H9 (cell line): Measurements from ENCODE around the gene IFT122. TPM values are rescaled to one million over a fixed set of nuclear protein-coding genes. Genes with fewer than 3 reads are reported as not detected.

Experiments used
- DNase-seq: peaks from one replicate; pipeline ENCODE4 v3.0.0-alpha.2; 2017
- H2AFZ ChIP-seq: one replicate; pipeline ENCODE4 v1.6.1; 2013; ENCODE audit warnings: mild to moderate bottlenecking, low read length, control low read depth, moderate library complexity
- H2AK5ac ChIP-seq: 2 replicates; pipeline ENCODE4 v1.6.1; 2013; ENCODE audit warnings: low read length, control low read depth, mixed read lengths; ENCODE audit not compliant: insufficient read length
- H2BK120ac ChIP-seq: one replicate; pipeline ENCODE4 v1.6.1; 2013; ENCODE audit warnings: low read depth, mild to moderate bottlenecking, low read length, control low read depth, inconsistent platforms; ENCODE audit not compliant: poor library complexity, severe bottlenecking
- H2BK12ac ChIP-seq: 2 replicates; pipeline ENCODE4 v1.6.1; 2013; ENCODE audit warnings: low read length, control low read depth, mixed read lengths, low read depth; ENCODE audit not compliant: insufficient read length
- H2BK15ac ChIP-seq: 2 replicates; pipeline ENCODE4 v1.6.1; 2013; ENCODE audit warnings: low read depth, low read length, control low read depth
- H2BK20ac ChIP-seq: one replicate; pipeline ENCODE4 v1.6.1; 2013; ENCODE audit warnings: low read depth, mild to moderate bottlenecking, low read length, control low read depth, inconsistent platforms; ENCODE audit not compliant: poor library complexity, severe bottlenecking
- H2BK5ac ChIP-seq: 2 replicates; pipeline ENCODE4 v1.6.1; 2013; ENCODE audit warnings: low read length, control low read depth, mixed read lengths; ENCODE audit not compliant: insufficient read length
- H3K14ac ChIP-seq: 2 replicates; pipeline ENCODE4 v1.6.1; 2013; ENCODE audit warnings: low read length, control low read depth; ENCODE audit not compliant: insufficient read depth
- H3K18ac ChIP-seq: 2 replicates; pipeline ENCODE4 v1.6.1; 2013; ENCODE audit warnings: low read depth, mild to moderate bottlenecking, mixed read lengths, low read length, control low read depth; ENCODE audit not compliant: insufficient read length
- H3K23ac ChIP-seq: 2 replicates; pipeline ENCODE4 v1.6.1; 2013; ENCODE audit warnings: low read length, control low read depth, mixed read lengths, low read depth; ENCODE audit not compliant: insufficient read length
- H3K23me2 ChIP-seq: 2 replicates; pipeline ENCODE4 v1.6.1; 2013; ENCODE audit warnings: low read depth, mild to moderate bottlenecking, mixed read lengths, low read length, control low read depth; ENCODE audit not compliant: insufficient read length, poor library complexity, severe bottlenecking
- H3K27ac ChIP-seq: 2 replicates; pipeline ENCODE4 v1.5.1; 2013; ENCODE audit warnings: low read length, control low read depth, mixed read lengths, low read depth; ENCODE audit not compliant: insufficient read length
- H3K27me3 ChIP-seq: 2 replicates; pipeline ENCODE4 v1.6.1; 2013; ENCODE audit warnings: low read length, control low read depth, inconsistent platforms; ENCODE audit not compliant: insufficient read depth
- H3K4ac ChIP-seq: 2 replicates; pipeline ENCODE4 v1.6.1; 2013; ENCODE audit warnings: low read depth, mild to moderate bottlenecking, control low read depth, inconsistent platforms, low read length, moderate library complexity
- H3K4me1 ChIP-seq: 2 replicates; pipeline ENCODE4 v1.6.1; 2013; ENCODE audit warnings: low read length, control low read depth, inconsistent platforms; ENCODE audit not compliant: insufficient read depth
- H3K4me2 ChIP-seq: 2 replicates; pipeline ENCODE4 v1.6.1; 2013; ENCODE audit warnings: low read length, control low read depth, mixed read lengths; ENCODE audit not compliant: insufficient read length, insufficient read depth
- H3K56ac ChIP-seq: 2 replicates; pipeline ENCODE4 v1.6.1; 2013; ENCODE audit warnings: low read depth, mild to moderate bottlenecking, mixed read lengths, low read length, control low read depth; ENCODE audit not compliant: insufficient read length
- H3K79me1 ChIP-seq: 2 replicates; pipeline ENCODE4 v1.6.1; 2013; ENCODE audit warnings: low read depth, mild to moderate bottlenecking, moderate library complexity, low read length, control low read depth, inconsistent platforms; ENCODE audit not compliant: insufficient read depth, poor library complexity, severe bottlenecking
- H3K79me2 ChIP-seq: 2 replicates; pipeline ENCODE4 v1.6.1; 2013; ENCODE audit warnings: low read length, control low read depth, inconsistent platforms; ENCODE audit not compliant: insufficient read depth
- H3K9ac ChIP-seq: 2 replicates; pipeline ENCODE4 v1.6.1; 2013; ENCODE audit warnings: low read length, control low read depth, mixed read lengths; ENCODE audit not compliant: insufficient read length; ENCODE audit errors: extremely low read depth
- H3K9me3 ChIP-seq: one replicate; pipeline ENCODE4 v1.6.1; 2013; ENCODE audit warnings: low read depth, low read length, inconsistent platforms; ENCODE audit not compliant: control insufficient read depth
- H3T11ph ChIP-seq: one replicate; pipeline ENCODE4 v1.6.1; 2013; ENCODE audit warnings: mild to moderate bottlenecking, low read length, control low read depth, inconsistent platforms
- H4K20me1 ChIP-seq: one replicate; pipeline ENCODE4 v1.6.1; 2013; ENCODE audit not compliant: control insufficient read depth, insufficient read length, insufficient read depth
- H4K5ac ChIP-seq: 2 replicates; pipeline ENCODE4 v1.6.1; 2013; ENCODE audit warnings: low read depth, mild to moderate bottlenecking, mixed read lengths, low read length, control low read depth; ENCODE audit not compliant: insufficient read length
- H4K8ac ChIP-seq: replicated peaks from 2 replicates; pipeline ENCODE4 v1.6.1; 2013; ENCODE audit warnings: low read length, control low read depth, mixed read lengths, low read depth; ENCODE audit not compliant: insufficient read length
- H4K91ac ChIP-seq: 2 replicates; pipeline ENCODE4 v1.6.1; 2013; ENCODE audit warnings: low read depth, mild to moderate bottlenecking, moderate library complexity, mixed read lengths, low read length, control low read depth; ENCODE audit not compliant: insufficient read length
- H3K27ac Mint-ChIP-seq, 3 experiments: 2 replicates in 2 of 3; 3 replicates in 1 of 3; pipeline ENCODE4 v1.8.0; 2020 to 2021; ENCODE audit warnings: mixed read lengths in 3 of 3, mild to moderate bottlenecking in 1 of 3, moderate library complexity in 1 of 3
- H3K27me3 Mint-ChIP-seq: 2 replicates; pipeline ENCODE4 v1.8.0; 2021; ENCODE audit warnings: low read depth, mild to moderate bottlenecking, moderate library complexity, mixed read lengths
- H3K36me3 Mint-ChIP-seq, 3 experiments: 2 replicates in 2 of 3; 3 replicates in 1 of 3; pipeline ENCODE4 v1.8.0; 2020 to 2021; ENCODE audit warnings: low read depth in 3 of 3, mixed read lengths in 3 of 3; ENCODE audit not compliant: insufficient read depth in 1 of 3
- H3K4me1 Mint-ChIP-seq, 2 experiments: 2 replicates each; pipeline ENCODE4 v1.8.0; 2020; ENCODE audit warnings: mixed read lengths in 2 of 2
- H3K4me3 Mint-ChIP-seq, 2 experiments: 2 replicates in 1 of 2; 3 replicates in 1 of 2; pipeline ENCODE4 v1.8.0; 2020 to 2021; ENCODE audit warnings: mild to moderate bottlenecking in 2 of 2, mixed read lengths in 2 of 2, moderate library complexity in 1 of 2
- H3K9me3 Mint-ChIP-seq, 2 experiments: 2 replicates in 1 of 2; 3 replicates in 1 of 2; pipeline ENCODE4 v1.8.0; 2020; ENCODE audit warnings: mild to moderate bottlenecking in 2 of 2, mixed read lengths in 2 of 2, moderate library complexity in 1 of 2
- WGBS: extraction: QIAGEN DNeasy Blood & Tissue Kit; methylation state at CpG from one replicate; pipeline ENCODE4 v1.1.7; 2013; ENCODE audit warnings: missing lambda C conversion rate, low lambda C conversion rate, mixed read lengths; ENCODE audit not compliant: insufficient read length; ENCODE audit errors: extremely low coverage; 5-methylcytosine and 5-hydroxymethylcytosine counted together
- total RNA-seq: library from RNA; stranded (reverse); gene quantifications from 2 replicates; pipeline ENCODE4 v1.2.1, GENCODE V29; 2021
- TF ChIP-seq, protein P1 (sequence below): fragments of 200-600 bp; sonication (generic); conservative IDR thresholded peaks from 3 replicates; pipeline ENCODE4 v1.8.0; 2021; ENCODE audit warnings: antibody characterized with exemption, mild to moderate bottlenecking

IFT122 gene
- total RNA-seq, 1 experiment from 2014 or later: 19.3 TPM

GRCh38 chr3:129402210-129402609, 37.8 kb upstream of the IFT122 start:
- Histone ChIP-seq H3K14ac (no peak overlapping the region), H3K9ac (no peak overlapping the region), H4K20me1 (no peaks in the 10 kb centered on the region), H4K5ac (no peak overlapping the region), H2AFZ (no peak overlapping the region), H2BK20ac (no peak overlapping the region), H3K4ac (no peak overlapping the region), H3K23me2 (peaks cover 5% of the 10 kb centered on the region), H3K56ac (no peak overlapping the region), H4K8ac (no peak overlapping the region), H3K4me2 (no peak overlapping the region), H3T11ph (no peak overlapping the region), H3K18ac (no peak overlapping the region), H2AK5ac (no peak overlapping the region), H3K79me1 (peaks cover 8% of the 10 kb centered on the region), H2BK5ac (no peak overlapping the region), H4K91ac (no peak overlapping the region), H3K9me3 (no peaks in the 10 kb centered on the region), H2BK120ac (no peak overlapping the region), H2BK15ac (no peak overlapping the region), H3K23ac (no peak overlapping the region), H3K27me3 (no peaks in the 10 kb centered on the region), H3K27ac (no peak overlapping the region), H3K4me1 (peaks cover 5% of the 10 kb centered on the region; the same call in 1 of the 2 replicates), H3K79me2 (peaks cover 15% of the 10 kb centered on the region; the same call in 1 of the 2 replicates), H2BK12ac (no peak overlapping the region)
- H3K36me3 Mint-ChIP-seq: no peaks in the 10 kb centered on the region; a peak in 1 of 7 replicates
- H3K4me3 Mint-ChIP-seq: no peak overlapping the region
- WGBS: no CpG with 5 or more reads among the region's 7 CpGs
- peaks cover 13 to 15% of the 10 kb centered on the region in 2 experiments for H3K4me1 Mint-ChIP-seq
- no peaks in the 10 kb centered on the region; the same call in 1 of the 2 replicates for H3K27me3 Mint-ChIP-seq
- no peak for DNase-seq
- TF ChIP-seq, protein P1, sequence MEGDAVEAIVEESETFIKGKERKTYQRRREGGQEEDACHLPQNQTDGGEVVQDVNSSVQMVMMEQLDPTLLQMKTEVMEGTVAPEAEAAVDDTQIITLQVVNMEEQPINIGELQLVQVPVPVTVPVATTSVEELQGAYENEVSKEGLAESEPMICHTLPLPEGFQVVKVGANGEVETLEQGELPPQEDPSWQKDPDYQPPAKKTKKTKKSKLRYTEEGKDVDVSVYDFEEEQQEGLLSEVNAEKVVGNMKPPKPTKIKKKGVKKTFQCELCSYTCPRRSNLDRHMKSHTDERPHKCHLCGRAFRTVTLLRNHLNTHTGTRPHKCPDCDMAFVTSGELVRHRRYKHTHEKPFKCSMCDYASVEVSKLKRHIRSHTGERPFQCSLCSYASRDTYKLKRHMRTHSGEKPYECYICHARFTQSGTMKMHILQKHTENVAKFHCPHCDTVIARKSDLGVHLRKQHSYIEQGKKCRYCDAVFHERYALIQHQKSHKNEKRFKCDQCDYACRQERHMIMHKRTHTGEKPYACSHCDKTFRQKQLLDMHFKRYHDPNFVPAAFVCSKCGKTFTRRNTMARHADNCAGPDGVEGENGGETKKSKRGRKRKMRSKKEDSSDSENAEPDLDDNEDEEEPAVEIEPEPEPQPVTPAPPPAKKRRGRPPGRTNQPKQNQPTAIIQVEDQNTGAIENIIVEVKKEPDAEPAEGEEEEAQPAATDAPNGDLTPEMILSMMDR: no peak
- no peaks in the 10 kb centered on the region for H3K9me3 Mint-ChIP-seq
- H3K27ac Mint-ChIP-seq: no peak overlapping the region
